Brain microvascular endothelial cell (primary cell): ENCODE measurements around the gene CDCA4.

Experiments
- DNase-seq: peaks from one replicate; pipeline ENCODE4 v3.0.0-alpha.2; 2020
- H3K27ac ChIP-seq: fragments of 250-450 bp; sonication (Bioruptor Pico); 2 replicates; pipeline ENCODE4 v1.5.1; 2020; ENCODE audit warnings: mild to moderate bottlenecking, moderate library complexity
- H3K27me3 ChIP-seq: fragments of 250-450 bp; sonication (Bioruptor Pico); replicated peaks from 2 replicates; pipeline ENCODE4 v1.5.1; 2020; ENCODE audit warnings: mild to moderate bottlenecking
- H3K36me3 ChIP-seq: fragments of 250-450 bp; sonication (Bioruptor Pico); replicated peaks from 2 replicates; pipeline ENCODE4 v1.5.1; 2020; ENCODE audit warnings: mild to moderate bottlenecking
- H3K4me3 ChIP-seq: 2 replicates; pipeline ENCODE4 v1.5.1; 2011; ENCODE audit warnings: low read depth, mild to moderate bottlenecking, control low read depth, low read length, moderate library complexity
- CTCF ChIP-seq: IDR thresholded peaks from 2 replicates; pipeline ENCODE4 v1.5.1; 2011; ENCODE audit warnings: low read depth, mild to moderate bottlenecking, moderate library complexity, low read length, control low read depth, inconsistent platforms; ENCODE audit errors: missing control alignments
- in situ Hi-C: cut with HindIII; loops from 2 replicates; pipeline ENCODE4 v1.10.0; 2017; ENCODE audit warnings: low sequenced_read_pairs, low pct_ligation_motif_present

The CDCA4 gene

GRCh38 chr14:104964546-104964945, 56.3 kb downstream of the CDCA4 start:
- no peak for TF ChIP-seq CTCF
- in situ Hi-C loops, result no loop called here
- H3K27ac ChIP-seq, result no peak overlapping the region
- H3K4me3 ChIP-seq, result no peak overlapping the region
- DNase-seq, result no peak
- H3K36me3 ChIP-seq, result no peaks in the 10 kb centered on the region
- H3K27me3 ChIP-seq, result no peaks in the 10 kb centered on the region
